Testis (tissue), 2 donors: ENCODE results near the gene GRK3.

ENCODE experiments used
- CTCF ChIP-seq, 3 experiments: fragments of 450-650 bp in 2 of 3; fragments of 200-600 bp in 1 of 3; sonication (generic) in 1 of 3; IDR thresholded peaks; one replicate each; pipeline ENCODE4 v1.5.1; 2016 to 2019; ENCODE audit warnings: antibody characterized with exemption in 3 of 3, mild to moderate bottlenecking in 2 of 3, moderate library complexity in 1 of 3
- POLR2A ChIP-seq: fragments of 450-650 bp; IDR thresholded peaks from one replicate; pipeline ENCODE4 v1.6.1; 2017; ENCODE audit warnings: antibody characterized with exemption, mild to moderate bottlenecking, moderate library complexity

- no peak for TF ChIP-seq CTCF (IDR thresholded peaks at IDR 0.05)
- TF ChIP-seq POLR2A, result no peak
Observed at GRCh38 chr22:25714739-25715138, 150.3 kb downstream of the GRK3 start.
